ENCODE results near the gene CTNND2.

GRCh38 chr5:11378461-11378860 lies 525.8 kb downstream of the CTNND2 start:
- TF ChIP-seq POLR2A (IDR thresholded peaks at IDR 0.05), result no peak
- TF ChIP-seq CTCF (IDR thresholded peaks at IDR 0.05 in 8 of 11, conservative IDR thresholded peaks at IDR 0.05 in 3 of 11), result no peak
- no peak for TF ChIP-seq POLR2AphosphoS5 (IDR thresholded peaks at IDR 0.05)
